H9 (cell line): ENCODE data around the gene HOXA1. TPM values are rescaled to one million over a fixed set of nuclear protein-coding genes. Genes with fewer than 3 reads are reported as not detected.

Experiments
- DNase-seq: peaks from one replicate; pipeline ENCODE4 v3.0.0-alpha.2; 2017
- H2AFZ ChIP-seq: one replicate; pipeline ENCODE4 v1.6.1; 2013; ENCODE audit warnings: mild to moderate bottlenecking, low read length, control low read depth, moderate library complexity
- H2AK5ac ChIP-seq: 2 replicates; pipeline ENCODE4 v1.6.1; 2013; ENCODE audit warnings: low read length, control low read depth, mixed read lengths; ENCODE audit not compliant: insufficient read length
- H2BK120ac ChIP-seq: one replicate; pipeline ENCODE4 v1.6.1; 2013; ENCODE audit warnings: low read depth, mild to moderate bottlenecking, low read length, control low read depth, inconsistent platforms; ENCODE audit not compliant: poor library complexity, severe bottlenecking
- H2BK12ac ChIP-seq: 2 replicates; pipeline ENCODE4 v1.6.1; 2013; ENCODE audit warnings: low read length, control low read depth, mixed read lengths, low read depth; ENCODE audit not compliant: insufficient read length
- H2BK15ac ChIP-seq: 2 replicates; pipeline ENCODE4 v1.6.1; 2013; ENCODE audit warnings: low read depth, low read length, control low read depth
- H2BK20ac ChIP-seq: one replicate; pipeline ENCODE4 v1.6.1; 2013; ENCODE audit warnings: low read depth, mild to moderate bottlenecking, low read length, control low read depth, inconsistent platforms; ENCODE audit not compliant: poor library complexity, severe bottlenecking
- H2BK5ac ChIP-seq: 2 replicates; pipeline ENCODE4 v1.6.1; 2013; ENCODE audit warnings: low read length, control low read depth, mixed read lengths; ENCODE audit not compliant: insufficient read length
- H3K14ac ChIP-seq: 2 replicates; pipeline ENCODE4 v1.6.1; 2013; ENCODE audit warnings: low read length, control low read depth; ENCODE audit not compliant: insufficient read depth
- H3K18ac ChIP-seq: 2 replicates; pipeline ENCODE4 v1.6.1; 2013; ENCODE audit warnings: low read depth, mild to moderate bottlenecking, mixed read lengths, low read length, control low read depth; ENCODE audit not compliant: insufficient read length
- H3K23ac ChIP-seq: 2 replicates; pipeline ENCODE4 v1.6.1; 2013; ENCODE audit warnings: low read length, control low read depth, mixed read lengths, low read depth; ENCODE audit not compliant: insufficient read length
- H3K23me2 ChIP-seq: 2 replicates; pipeline ENCODE4 v1.6.1; 2013; ENCODE audit warnings: low read depth, mild to moderate bottlenecking, mixed read lengths, low read length, control low read depth; ENCODE audit not compliant: insufficient read length, poor library complexity, severe bottlenecking
- H3K27ac ChIP-seq: 2 replicates; pipeline ENCODE4 v1.5.1; 2013; ENCODE audit warnings: low read length, control low read depth, mixed read lengths, low read depth; ENCODE audit not compliant: insufficient read length
- H3K27me3 ChIP-seq: 2 replicates; pipeline ENCODE4 v1.6.1; 2013; ENCODE audit warnings: low read length, control low read depth, inconsistent platforms; ENCODE audit not compliant: insufficient read depth
- H3K4ac ChIP-seq: 2 replicates; pipeline ENCODE4 v1.6.1; 2013; ENCODE audit warnings: low read depth, mild to moderate bottlenecking, control low read depth, inconsistent platforms, low read length, moderate library complexity
- H3K4me1 ChIP-seq: 2 replicates; pipeline ENCODE4 v1.6.1; 2013; ENCODE audit warnings: low read length, control low read depth, inconsistent platforms; ENCODE audit not compliant: insufficient read depth
- H3K4me2 ChIP-seq: 2 replicates; pipeline ENCODE4 v1.6.1; 2013; ENCODE audit warnings: low read length, control low read depth, mixed read lengths; ENCODE audit not compliant: insufficient read length, insufficient read depth
- H3K56ac ChIP-seq: 2 replicates; pipeline ENCODE4 v1.6.1; 2013; ENCODE audit warnings: low read depth, mild to moderate bottlenecking, mixed read lengths, low read length, control low read depth; ENCODE audit not compliant: insufficient read length
- H3K79me1 ChIP-seq: 2 replicates; pipeline ENCODE4 v1.6.1; 2013; ENCODE audit warnings: low read depth, mild to moderate bottlenecking, moderate library complexity, low read length, control low read depth, inconsistent platforms; ENCODE audit not compliant: insufficient read depth, poor library complexity, severe bottlenecking
- H3K79me2 ChIP-seq: 2 replicates; pipeline ENCODE4 v1.6.1; 2013; ENCODE audit warnings: low read length, control low read depth, inconsistent platforms; ENCODE audit not compliant: insufficient read depth
- H3K9ac ChIP-seq: 2 replicates; pipeline ENCODE4 v1.6.1; 2013; ENCODE audit warnings: low read length, control low read depth, mixed read lengths; ENCODE audit not compliant: insufficient read length; ENCODE audit errors: extremely low read depth
- H3K9me3 ChIP-seq: one replicate; pipeline ENCODE4 v1.6.1; 2013; ENCODE audit warnings: low read depth, low read length, inconsistent platforms; ENCODE audit not compliant: control insufficient read depth
- H3T11ph ChIP-seq: one replicate; pipeline ENCODE4 v1.6.1; 2013; ENCODE audit warnings: mild to moderate bottlenecking, low read length, control low read depth, inconsistent platforms
- H4K20me1 ChIP-seq: one replicate; pipeline ENCODE4 v1.6.1; 2013; ENCODE audit not compliant: control insufficient read depth, insufficient read length, insufficient read depth
- H4K5ac ChIP-seq: 2 replicates; pipeline ENCODE4 v1.6.1; 2013; ENCODE audit warnings: low read depth, mild to moderate bottlenecking, mixed read lengths, low read length, control low read depth; ENCODE audit not compliant: insufficient read length
- H4K8ac ChIP-seq: replicated peaks from 2 replicates; pipeline ENCODE4 v1.6.1; 2013; ENCODE audit warnings: low read length, control low read depth, mixed read lengths, low read depth; ENCODE audit not compliant: insufficient read length
- H4K91ac ChIP-seq: 2 replicates; pipeline ENCODE4 v1.6.1; 2013; ENCODE audit warnings: low read depth, mild to moderate bottlenecking, moderate library complexity, mixed read lengths, low read length, control low read depth; ENCODE audit not compliant: insufficient read length
- H3K27ac Mint-ChIP-seq, 3 experiments: 2 replicates in 2 of 3; 3 replicates in 1 of 3; pipeline ENCODE4 v1.8.0; 2020 to 2021; ENCODE audit warnings: mixed read lengths in 3 of 3, mild to moderate bottlenecking in 1 of 3, moderate library complexity in 1 of 3
- H3K27me3 Mint-ChIP-seq: 2 replicates; pipeline ENCODE4 v1.8.0; 2021; ENCODE audit warnings: low read depth, mild to moderate bottlenecking, moderate library complexity, mixed read lengths
- H3K36me3 Mint-ChIP-seq, 3 experiments: 2 replicates in 2 of 3; 3 replicates in 1 of 3; pipeline ENCODE4 v1.8.0; 2020 to 2021; ENCODE audit warnings: low read depth in 3 of 3, mixed read lengths in 3 of 3; ENCODE audit not compliant: insufficient read depth in 1 of 3
- H3K4me1 Mint-ChIP-seq, 2 experiments: 2 replicates each; pipeline ENCODE4 v1.8.0; 2020; ENCODE audit warnings: mixed read lengths in 2 of 2
- H3K4me3 Mint-ChIP-seq, 2 experiments: 2 replicates in 1 of 2; 3 replicates in 1 of 2; pipeline ENCODE4 v1.8.0; 2020 to 2021; ENCODE audit warnings: mild to moderate bottlenecking in 2 of 2, mixed read lengths in 2 of 2, moderate library complexity in 1 of 2
- H3K9me3 Mint-ChIP-seq, 2 experiments: 2 replicates in 1 of 2; 3 replicates in 1 of 2; pipeline ENCODE4 v1.8.0; 2020; ENCODE audit warnings: mild to moderate bottlenecking in 2 of 2, mixed read lengths in 2 of 2, moderate library complexity in 1 of 2
- CTCF ChIP-seq: fragments of 200-600 bp; sonication (generic); conservative IDR thresholded peaks from 3 replicates; pipeline ENCODE4 v1.8.0; 2021; ENCODE audit warnings: antibody characterized with exemption, mild to moderate bottlenecking
- WGBS: extraction: QIAGEN DNeasy Blood & Tissue Kit; methylation state at CpG from one replicate; pipeline ENCODE4 v1.1.7; 2013; ENCODE audit warnings: missing lambda C conversion rate, low lambda C conversion rate, mixed read lengths; ENCODE audit not compliant: insufficient read length; ENCODE audit errors: extremely low coverage; 5-methylcytosine and 5-hydroxymethylcytosine counted together
- total RNA-seq: library from RNA; stranded (reverse); gene quantifications from 2 replicates; pipeline ENCODE4 v1.2.1, GENCODE V29; 2021

The HOXA1 gene
- total RNA-seq, 1 experiment from 2014 or later = not detected

- H3T11ph ChIP-seq = no peak overlapping the region
- H3K4me2 ChIP-seq = no peak overlapping the region
- H4K20me1 ChIP-seq = no peaks in the 10 kb centered on the region
- WGBS = no CpG with 5 or more reads among the region's 45 CpGs
- no peak overlapping the region for H2AK5ac ChIP-seq
- no peak for DNase-seq
- H3K14ac ChIP-seq = no peak overlapping the region
- H3K23me2 ChIP-seq = peaks cover 3% of the 10 kb centered on the region
- Mint-ChIP-seq H3K4me1 (peaks cover 8 to 19% of the 10 kb centered on the region in 2 experiments; a peak in 3 of 4 replicates), H3K27ac (no peak overlapping the region), H3K36me3 (peaks cover 0 to 5% (median 0%) of the 10 kb centered on the region in 3 experiments; a peak in 1 of 7 replicates), H3K9me3 (peaks cover 0 to 7% of the 10 kb centered on the region in 2 experiments; a peak in 3 of 5 replicates), H3K4me3 (no peak overlapping the region), H3K27me3 (peaks cover 98% of the 10 kb centered on the region)
- no peaks in the 10 kb centered on the region for H3K79me2 ChIP-seq
- no peaks in the 10 kb centered on the region for H3K9me3 ChIP-seq
- peaks cover 97% of the 10 kb centered on the region for H3K27me3 ChIP-seq
- H3K23ac ChIP-seq = no peak overlapping the region
- no peak overlapping the region for H3K27ac ChIP-seq
- no peak overlapping the region for H2AFZ ChIP-seq
- H3K4ac ChIP-seq = no peak overlapping the region
- H2BK15ac ChIP-seq = no peak overlapping the region
- TF ChIP-seq CTCF = no peak
- no peak overlapping the region for H4K5ac ChIP-seq
- no peak overlapping the region for H2BK120ac ChIP-seq
- H4K8ac ChIP-seq = no peak overlapping the region
- no peak overlapping the region for H3K18ac ChIP-seq
- no peaks in the 10 kb centered on the region for H3K79me1 ChIP-seq
- H4K91ac ChIP-seq = no peak overlapping the region
- no peak overlapping the region for H2BK5ac ChIP-seq
- no peaks in the 10 kb centered on the region for H3K4me1 ChIP-seq
- H2BK12ac ChIP-seq = no peak overlapping the region
- no peak overlapping the region for H3K9ac ChIP-seq
- H2BK20ac ChIP-seq = no peak overlapping the region
- H3K56ac ChIP-seq = no peak overlapping the region
These were observed 19.6 kb upstream of the HOXA1 start for GRCh38 chr7:27115221-27116026.
